ENCODE data around the gene EPHX1.

EPHX1 gene

GRCh38 chr1:225844236-225845061 lies 34.5 kb downstream of the EPHX1 start:
- DNase-seq = no peak

DNA sequence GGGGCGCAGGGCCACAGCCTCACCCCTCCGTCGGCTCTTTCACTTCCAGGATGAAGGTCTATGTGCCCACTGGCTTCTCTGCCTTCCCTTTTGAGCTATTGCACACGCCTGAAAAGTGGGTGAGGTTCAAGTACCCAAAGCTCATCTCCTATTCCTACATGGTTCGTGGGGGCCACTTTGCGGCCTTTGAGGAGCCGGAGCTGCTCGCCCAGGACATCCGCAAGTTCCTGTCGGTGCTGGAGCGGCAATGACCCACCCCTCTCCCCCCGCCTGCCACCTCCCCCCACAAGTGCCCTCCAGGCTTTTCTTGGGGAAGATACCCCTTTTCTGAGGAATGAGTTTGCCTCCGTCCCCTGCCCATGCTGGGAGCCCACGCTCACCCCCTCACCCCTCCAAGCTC lies 35.2 kb downstream of the EPHX1 start:
- DNase-seq = no peak

DNA sequence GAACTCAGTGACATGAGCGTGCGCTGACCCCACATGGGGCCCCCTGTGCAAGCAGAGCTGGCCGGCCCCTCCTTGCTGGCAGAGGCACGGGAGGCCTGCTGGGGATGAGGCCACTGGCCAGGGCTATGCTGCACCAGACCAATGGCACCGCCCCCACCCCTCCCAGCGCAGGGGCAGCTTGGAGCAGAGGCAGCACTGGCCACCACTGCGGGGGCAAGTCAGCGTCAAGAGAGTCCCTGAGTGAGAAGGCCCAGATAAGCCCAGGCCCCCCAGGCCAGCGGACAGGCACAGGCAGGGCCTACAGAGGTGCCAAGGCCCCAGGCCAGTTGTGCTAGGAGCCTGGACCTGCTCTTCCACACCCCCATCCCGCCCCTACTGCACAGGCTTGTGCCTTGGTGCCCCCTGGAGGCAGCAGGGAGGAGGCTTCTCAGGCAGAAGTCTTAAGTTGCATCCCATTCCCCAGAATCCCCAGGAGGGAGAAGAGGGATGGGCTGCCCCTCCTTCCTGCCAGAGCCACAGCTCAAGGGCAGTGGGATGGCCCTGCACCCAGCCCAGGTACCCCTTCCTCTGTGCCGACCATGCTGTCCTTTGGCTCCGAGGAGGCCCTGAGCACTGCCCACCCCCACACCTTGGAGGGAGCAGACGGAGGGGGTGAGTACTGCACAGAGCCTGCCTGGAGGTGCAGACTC lies 35.8 kb downstream of the EPHX1 start:
- peak; percentile 20 to 29 for DNase-seq

DNA sequence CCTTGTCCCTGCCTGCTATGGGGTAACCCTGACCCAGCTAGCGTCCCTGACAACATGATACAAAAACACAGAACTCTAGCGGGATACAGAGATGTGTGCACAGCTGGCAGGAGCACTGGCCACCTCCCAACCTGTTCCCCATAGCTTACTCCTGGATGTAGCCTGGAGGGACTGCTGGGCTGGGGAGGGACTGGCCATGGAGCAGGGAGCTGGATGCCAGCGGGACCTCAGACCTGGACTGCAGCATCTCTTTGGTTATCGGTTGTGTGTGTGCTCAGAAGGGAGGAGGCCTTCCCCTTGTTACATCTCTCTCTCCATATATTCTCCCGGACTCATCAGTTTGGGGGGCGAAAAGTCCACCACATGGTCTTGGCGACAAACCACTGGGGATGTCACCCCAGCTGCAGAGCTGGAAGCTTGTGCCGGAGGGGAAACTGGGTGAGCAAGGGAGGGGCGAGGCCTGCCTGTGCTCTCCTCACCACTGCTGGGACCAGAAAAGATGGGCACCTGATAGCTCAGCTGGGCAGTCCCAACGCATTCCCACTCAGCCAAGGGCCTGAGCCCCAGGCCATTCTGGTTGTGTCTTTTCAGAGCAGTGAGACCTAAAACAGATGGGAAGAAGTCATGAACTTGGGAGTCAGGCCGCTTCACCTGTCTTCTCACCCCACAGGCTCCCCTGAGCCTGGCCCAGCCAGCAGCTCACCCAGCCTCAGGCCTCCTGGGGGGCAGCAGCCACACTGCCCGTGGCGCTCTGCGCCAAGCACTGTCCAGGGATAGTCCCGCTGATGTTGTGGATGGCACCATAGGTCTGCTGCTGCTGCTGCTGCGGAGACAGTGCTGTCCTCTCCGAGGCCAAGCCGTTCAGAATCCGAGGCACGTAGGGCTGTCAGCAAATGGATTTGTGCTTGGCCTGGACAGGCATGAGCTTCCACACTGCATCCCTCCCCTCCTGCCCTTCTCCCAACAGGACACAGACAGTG lies 36.7 kb downstream of the EPHX1 start:
- DNase-seq = no peak

- no peak for DNase-seq
These were observed 37.7 kb downstream of the EPHX1 start for GRCh38 chr1:225847610-225848009.

GRCh38 chr1:225848030-225848955 lies 38.4 kb downstream of the EPHX1 start:
- DNase-seq = peak; percentile 27 to 29

DNA sequence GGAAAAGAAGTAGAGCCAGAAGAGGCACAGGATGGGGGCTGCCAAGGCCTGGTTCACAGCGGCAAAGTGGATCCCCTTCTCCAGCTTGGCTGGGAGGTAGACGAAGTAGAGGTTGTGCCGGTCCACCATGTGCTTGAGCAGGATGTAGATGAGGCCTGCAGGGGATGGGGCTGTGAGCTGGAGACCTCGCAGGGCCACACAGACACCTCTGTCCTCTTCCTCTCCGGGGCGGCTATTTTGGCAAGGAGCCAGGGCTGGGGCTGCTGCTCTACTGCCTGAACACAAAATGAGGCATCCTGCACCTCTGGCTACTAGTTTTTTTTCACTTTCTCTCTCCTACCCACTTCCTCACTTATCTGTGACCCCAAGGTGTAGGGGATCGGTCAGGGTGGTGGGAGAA lies 40.0 kb downstream of the EPHX1 start:
- peak; percentile 36 to 46 for DNase-seq

DNA sequence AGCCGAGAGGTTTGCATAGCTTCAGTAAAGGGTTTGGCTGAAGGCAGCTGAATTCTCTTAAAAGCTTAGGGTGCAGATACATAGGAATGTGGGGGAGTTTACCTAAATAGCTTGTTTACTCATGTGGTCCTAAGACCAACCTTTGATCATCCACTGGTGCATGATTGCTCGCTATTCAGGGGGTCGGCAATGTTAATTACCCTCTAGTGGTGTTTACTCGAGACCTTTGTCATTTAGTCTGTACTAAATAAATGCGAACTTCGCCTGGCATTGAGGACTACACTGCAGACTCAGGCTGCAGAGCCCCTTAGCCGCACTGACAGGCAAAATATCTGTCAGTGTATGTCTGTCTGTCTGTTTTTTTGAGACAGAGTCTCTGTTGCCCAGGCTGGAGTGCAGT lies 40.4 kb downstream of the EPHX1 start:
- no peak for DNase-seq

DNA sequence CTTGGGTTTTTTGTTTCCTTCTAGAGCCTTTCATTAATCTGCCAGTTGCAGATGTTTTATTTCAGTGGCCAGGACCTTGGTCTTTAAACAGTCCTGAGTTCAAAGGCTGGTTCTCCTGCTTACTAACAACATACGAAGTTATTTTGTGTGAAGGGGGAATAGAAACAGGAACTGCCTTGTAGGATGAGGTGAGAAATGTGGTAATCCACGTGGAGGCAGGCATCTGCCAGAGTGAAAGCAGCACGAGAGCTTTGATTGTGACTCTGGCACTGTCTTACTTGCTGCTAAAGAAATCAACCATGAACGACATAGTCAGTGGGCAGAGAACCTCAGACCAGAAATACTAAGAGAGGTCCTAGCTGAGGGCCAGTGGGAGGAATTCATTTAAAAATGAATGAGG lies 41.9 kb downstream of the EPHX1 start:
- peak in 1 of 2 donors; percentile 23 for DNase-seq

DNA sequence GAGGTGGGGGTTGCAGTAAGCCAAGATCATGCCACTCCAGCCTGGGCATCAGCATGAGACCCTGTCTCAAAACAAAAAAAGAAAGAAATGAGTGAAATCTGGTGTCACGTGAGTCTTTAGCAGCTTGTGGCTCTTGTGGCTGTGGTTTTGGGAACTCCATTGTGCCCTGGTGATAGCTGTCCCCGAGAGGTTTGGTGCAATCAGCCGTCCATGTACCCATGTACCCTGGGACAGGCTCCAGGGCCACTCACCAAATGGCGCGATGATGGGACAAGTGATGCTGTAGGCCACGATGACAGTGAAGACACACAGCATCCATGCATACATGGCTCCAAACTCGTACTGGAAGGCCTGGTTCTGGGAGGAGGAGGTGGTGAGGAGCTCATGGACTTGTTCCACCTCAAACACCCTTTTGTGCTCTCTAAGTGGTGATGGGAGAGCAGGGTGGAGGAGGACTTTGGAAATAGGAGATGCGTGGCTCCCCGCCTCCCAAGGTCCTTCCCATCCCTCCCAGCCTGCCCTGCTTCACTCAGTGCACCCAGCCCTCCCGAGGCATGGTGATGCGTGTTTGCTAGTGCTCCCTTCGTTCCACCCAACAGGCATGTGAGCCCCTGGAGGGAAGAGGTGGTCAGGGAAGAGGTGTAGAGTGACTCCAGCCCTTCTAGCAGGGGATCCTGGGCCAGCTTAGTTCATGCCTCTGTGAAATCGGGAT lies 42.6 kb downstream of the EPHX1 start:
- DNase-seq = no peak

- DNase-seq = no peak
These were observed 43.5 kb downstream of the EPHX1 start for GRCh38 chr1:225853441-225853840.

GRCh38 chr1:225855503-225856300 lies 45.8 kb downstream of the EPHX1 start:
- DNase-seq = no peak

GRCh38 chr1:225857256-225857655 lies 47.3 kb downstream of the EPHX1 start:
- no peak for DNase-seq

GRCh38 chr1:225859151-225859550 lies 49.2 kb downstream of the EPHX1 start:
- DNase-seq = no peak

DNA sequence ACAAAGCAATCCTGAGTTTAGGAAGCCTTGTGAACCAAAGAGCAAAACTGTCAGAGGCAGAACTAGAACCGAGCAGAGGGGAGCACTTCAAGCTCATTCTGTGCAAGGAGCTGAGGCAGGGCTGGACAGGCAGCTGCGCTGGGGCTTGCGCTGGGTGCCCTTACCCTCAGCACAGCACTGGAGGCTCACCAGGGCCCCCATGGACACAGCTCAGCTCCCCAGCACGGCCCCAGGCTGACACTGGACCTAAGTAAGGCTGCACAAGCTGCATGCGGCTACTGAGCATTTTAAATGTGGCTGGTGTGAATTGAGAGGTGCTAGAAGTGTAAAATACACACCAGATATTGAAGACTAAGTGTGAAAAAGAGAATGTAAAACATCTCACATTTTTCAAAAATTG lies 50.2 kb downstream of the EPHX1 start:
- DNase-seq = no peak

- DNase-seq = no peak
These were observed 51.0 kb downstream of the EPHX1 start for GRCh38 chr1:225860876-225861441.

- DNase-seq = no peak
These were observed 52.1 kb downstream of the EPHX1 start for GRCh38 chr1:225861834-225862580.

- DNase-seq = no peak
These were observed 52.6 kb downstream of the EPHX1 start for GRCh38 chr1:225862581-225862950.

GRCh38 chr1:225863167-225863566 lies 53.2 kb downstream of the EPHX1 start:
- no peak for DNase-seq
